Endothelial cell of umbilical vein (primary cell): Measurements from ENCODE around the gene UBE2Q1. TPM values are rescaled to one million over a fixed set of nuclear protein-coding genes. Genes with fewer than 3 reads are reported as not detected.

Experiments
- BruUV-seq: library from RNA; stranded (reverse); fragments of 400-500 nt; replicated peaks from 2 replicates; lab custom pipeline; 2021; lab: Mats Ljungman, UMichigan
- CTCF ChIA-PET: fragments of 300-600, 350-600 bp; sonication (Branson Sonifier 250); formaldehyde crosslinking; loops from one replicate; lab custom pipeline; 2021; ENCODE audit warnings: antibody characterized with exemption, inconsistent platforms; lab: Charles Lee
- POLR2A ChIA-PET: fragments of 300-600, 350-600 bp; sonication (Branson Sonifier 250); formaldehyde crosslinking; loops from one replicate; lab custom pipeline; 2021; ENCODE audit warnings: antibody characterized with exemption, inconsistent platforms; lab: Charles Lee
- DNase-seq: peaks from one replicate; pipeline ENCODE4 v3.0.0-alpha.2; 2011; ENCODE audit warnings: low read depth, low spot score
- FAIRE-seq: peaks from 2 replicates; lab custom pipeline; 2011; peaks lifted over from hg19 to GRCh38; lab: Jason Lieb, UNC
- H2AFZ ChIP-seq: 2 replicates; pipeline ENCODE4 v1.6.0; 2012; ENCODE audit warnings: low read depth, low read length, control low read depth, inconsistent platforms
- H3K27ac ChIP-seq: 2 replicates; pipeline ENCODE4 v1.5.1; 2011; ENCODE audit warnings: low read depth, mild to moderate bottlenecking, control low read depth, low read length, moderate library complexity; ENCODE audit not compliant: insufficient read depth
- H3K27me3 ChIP-seq, 2 experiments: 2 replicates each; pipeline versions ENCODE4 v1.6.0 to v1.6.1; 2011; ENCODE audit warnings: low read length in 2 of 2, mixed read lengths in 1 of 2; ENCODE audit not compliant: control insufficient read depth in 2 of 2, insufficient read depth in 2 of 2
- H3K36me3 ChIP-seq, 2 experiments: 2 replicates in 1 of 2; 3 replicates in 1 of 2; pipeline ENCODE4 v1.5.1; 2011; ENCODE audit warnings: low read length in 2 of 2, mild to moderate bottlenecking in 1 of 2, moderate library complexity in 1 of 2; ENCODE audit not compliant: control insufficient read depth in 2 of 2, insufficient read depth in 2 of 2; ENCODE audit errors: extremely low read depth in 1 of 2
- H3K4me1 ChIP-seq: 3 replicates; pipeline ENCODE4 v1.5.1; 2011; ENCODE audit warnings: mild to moderate bottlenecking, low read length; ENCODE audit not compliant: control insufficient read depth, insufficient read depth; ENCODE audit errors: extremely low read depth
- H3K4me2 ChIP-seq: 2 replicates; pipeline ENCODE4 v1.6.1; 2011; ENCODE audit warnings: low read length, control low read depth, mixed read lengths; ENCODE audit not compliant: insufficient read depth
- H3K4me3 ChIP-seq, 3 experiments: fragments of 200-600 bp in 1 of 3; sonication (generic), shearing (Covaris generic) in 1 of 3; replicated peaks in 1 of 3; 2 replicates each; pipeline ENCODE4 v1.5.1; 2011 to 2016; ENCODE audit warnings: control low read depth in 3 of 3, low read length in 3 of 3, mild to moderate bottlenecking in 2 of 3, inconsistent platforms in 1 of 3, low read depth in 1 of 3, moderate library complexity in 1 of 3; ENCODE audit not compliant: insufficient read depth in 1 of 3
- H3K79me2 ChIP-seq: 2 replicates; pipeline ENCODE4 v1.6.0; 2012; ENCODE audit warnings: low read length, inconsistent platforms; ENCODE audit not compliant: control insufficient read depth, insufficient read depth
- H3K9ac ChIP-seq: replicated peaks from 2 replicates; pipeline ENCODE3; 2011; ENCODE audit warnings: low read length, control low read depth; ENCODE audit not compliant: insufficient read depth; ENCODE audit errors: extremely low read depth
- H3K9me1 ChIP-seq: replicated peaks from 3 replicates; pipeline ENCODE4 v1.6.0; 2011; ENCODE audit warnings: mild to moderate bottlenecking, low read length; ENCODE audit not compliant: control insufficient read depth, insufficient read depth; ENCODE audit errors: extremely low read depth
- H3K9me3 ChIP-seq: replicated peaks from 2 replicates; pipeline ENCODE4 v1.5.1; 2012; ENCODE audit warnings: low read length, inconsistent platforms; ENCODE audit not compliant: control insufficient read depth, insufficient read depth
- H4K20me1 ChIP-seq: replicated peaks from 2 replicates; pipeline ENCODE3; 2011; ENCODE audit warnings: mild to moderate bottlenecking, low read length; ENCODE audit not compliant: control insufficient read depth, insufficient read depth; ENCODE audit errors: extremely low read depth
- EZH2 ChIP-seq: IDR thresholded peaks from 2 replicates; pipeline ENCODE4 v1.6.1; 2012; ENCODE audit warnings: borderline replicate concordance, low read depth, mild to moderate bottlenecking, moderate library complexity, low read length, inconsistent platforms; ENCODE audit not compliant: severe bottlenecking
- FOS ChIP-seq: IDR thresholded peaks from 2 replicates; pipeline ENCODE4 v1.6.1; 2011; ENCODE audit warnings: mild to moderate bottlenecking, low read length, moderate library complexity, borderline replicate concordance; ENCODE audit not compliant: insufficient read depth
- GATA2 ChIP-seq: IDR thresholded peaks from 2 replicates; pipeline ENCODE4 v1.7.0; 2011; ENCODE audit warnings: low read depth, mild to moderate bottlenecking, moderate library complexity, mixed read lengths, low read length; ENCODE audit not compliant: insufficient read length, insufficient read depth
- JUN ChIP-seq: IDR thresholded peaks from 2 replicates; pipeline ENCODE4 v1.6.1; 2011; ENCODE audit warnings: borderline replicate concordance, low read depth; ENCODE audit not compliant: insufficient read length, insufficient read depth
- MAX ChIP-seq: IDR thresholded peaks from 2 replicates; pipeline ENCODE4 v1.6.1; 2011; ENCODE audit not compliant: insufficient read depth, insufficient read length
- MYC ChIP-seq: IDR thresholded peaks from one replicate; pipeline ENCODE4 v1.6.1; 2011; ENCODE audit warnings: mild to moderate bottlenecking, low read depth, low read length
- POLR2A ChIP-seq: IDR thresholded peaks from 2 replicates; pipeline ENCODE4 v1.6.1; 2012; ENCODE audit warnings: low read depth, mild to moderate bottlenecking, control low read depth, low read length
- POLR2AphosphoS5 ChIP-seq: IDR thresholded peaks from 2 replicates; pipeline ENCODE4 v1.6.1; 2012; ENCODE audit warnings: low read depth, mild to moderate bottlenecking, control low read depth, low read length, moderate library complexity; ENCODE audit not compliant: insufficient read depth
- dilution Hi-C: fragments of 300-500 bp; cut with MboI; formaldehyde crosslinking; loops from one replicate; pipeline ENCODE4 v1.15.0; 2019; ENCODE audit warnings: low sequenced_read_pairs; ENCODE audit not compliant: extremely low pct_ligation_motif_present
- intact Hi-C: fragments of 100-400 bp; cut with micrococcal nuclease; formaldehyde crosslinking; loops from one replicate; pipeline ENCODE4 v1.10.0; 2022
- polyA plus RNA-seq, 4 experiments: library from polyadenylated mRNA; depleted of rRNA in 3 of 4; stranded (reverse) in 3 of 4; unstranded in 1 of 4; fragments of >200 nt; gene quantifications; 2 replicates each; pipeline versions ENCODE4 v1.2.1 to v1.2.3, GENCODE V29; 2011 to 2012; ENCODE audit warnings: missing spikeins in 1 of 4
- total RNA-seq: library from RNA; stranded (reverse); gene quantifications from 2 replicates; pipeline ENCODE4 v1.2.3, GENCODE V29; 2021
- TF ChIP-seq, protein P1 (sequence below), 2 donors: IDR thresholded peaks; 1 replicate in 1 of 2; 2 replicates in 1 of 2; pipeline ENCODE4 v1.5.1; 2011; ENCODE audit warnings: low read length in 2 of 2, mild to moderate bottlenecking in 2 of 2, moderate library complexity in 2 of 2, control low read depth in 1 of 2, inconsistent platforms in 1 of 2, low read depth in 1 of 2; ENCODE audit not compliant: insufficient read depth in 1 of 2; ENCODE audit errors: extremely low read depth in 1 of 2

UBE2Q1 gene
- total and polyA plus RNA-seq, 2 donors (not counting 3 experiments of a cell fraction or from before 2014, with no cell fraction given) = 16.5 to 85.4 TPM

DNA sequence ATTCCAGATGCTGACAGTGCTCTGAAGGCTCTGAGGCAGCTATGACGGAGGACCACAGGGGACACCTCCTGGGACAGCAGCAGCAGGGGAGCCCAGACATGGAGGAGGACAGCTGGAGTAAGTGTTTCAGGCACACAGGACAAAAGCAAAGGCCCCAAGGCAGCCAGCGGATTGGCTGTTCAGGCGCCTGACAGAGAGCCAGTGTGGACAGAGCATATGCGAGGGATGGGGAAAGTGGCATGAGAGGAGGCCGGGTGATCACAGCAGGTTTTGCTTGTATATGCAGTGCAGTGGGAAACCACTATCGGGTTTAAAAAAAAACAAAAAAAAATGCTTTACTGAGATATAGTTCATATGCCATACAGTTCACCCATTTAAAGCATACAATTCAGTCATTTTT lies 28.2 kb upstream of the UBE2Q1 start:
- POLR2A ChIA-PET = no interaction called here
- Histone ChIP-seq H3K79me2 (no peaks in the 10 kb centered on the region), H3K27ac (no peak overlapping the region), H3K36me3 (peaks cover 35 to 69% of the 10 kb centered on the region in 2 experiments), H2AFZ (no peak overlapping the region), H3K27me3 (no peaks in the 10 kb centered on the region), H3K4me2 (no peak overlapping the region), H4K20me1 (peaks cover 2% of the 10 kb centered on the region), H3K9ac (no peak overlapping the region), H3K4me3 (no peak overlapping the region), H3K9me3 (no peaks in the 10 kb centered on the region), H3K9me1 (no peaks in the 10 kb centered on the region), H3K4me1 (peaks cover 28% of the 10 kb centered on the region)
- CTCF ChIA-PET = no interaction called here
- DNase-seq (no peak), FAIRE-seq (no peak)
- no peak for TF ChIP-seq POLR2AphosphoS5
- no peak for TF ChIP-seq JUN
- TF ChIP-seq MYC = no peak
- TF ChIP-seq FOS = no peak
- no peak for TF ChIP-seq MAX
- TF ChIP-seq EZH2 = no peak
- no peak for TF ChIP-seq POLR2A
- TF ChIP-seq GATA2 = no peak
- TF ChIP-seq, protein P1, sequence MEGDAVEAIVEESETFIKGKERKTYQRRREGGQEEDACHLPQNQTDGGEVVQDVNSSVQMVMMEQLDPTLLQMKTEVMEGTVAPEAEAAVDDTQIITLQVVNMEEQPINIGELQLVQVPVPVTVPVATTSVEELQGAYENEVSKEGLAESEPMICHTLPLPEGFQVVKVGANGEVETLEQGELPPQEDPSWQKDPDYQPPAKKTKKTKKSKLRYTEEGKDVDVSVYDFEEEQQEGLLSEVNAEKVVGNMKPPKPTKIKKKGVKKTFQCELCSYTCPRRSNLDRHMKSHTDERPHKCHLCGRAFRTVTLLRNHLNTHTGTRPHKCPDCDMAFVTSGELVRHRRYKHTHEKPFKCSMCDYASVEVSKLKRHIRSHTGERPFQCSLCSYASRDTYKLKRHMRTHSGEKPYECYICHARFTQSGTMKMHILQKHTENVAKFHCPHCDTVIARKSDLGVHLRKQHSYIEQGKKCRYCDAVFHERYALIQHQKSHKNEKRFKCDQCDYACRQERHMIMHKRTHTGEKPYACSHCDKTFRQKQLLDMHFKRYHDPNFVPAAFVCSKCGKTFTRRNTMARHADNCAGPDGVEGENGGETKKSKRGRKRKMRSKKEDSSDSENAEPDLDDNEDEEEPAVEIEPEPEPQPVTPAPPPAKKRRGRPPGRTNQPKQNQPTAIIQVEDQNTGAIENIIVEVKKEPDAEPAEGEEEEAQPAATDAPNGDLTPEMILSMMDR (IDR thresholded peaks at IDR 0.05; ENCODE audit: extremely low read depth in 1 of 2, insufficient read depth in 1 of 2, low read depth in 1 of 2, low read length in 2 of 2) = no peak
- dilution Hi-C loops (no loop called here), intact Hi-C loops (no loop called here)
- BruUV-seq = no TSS peak
